DMS53 (cell line): ENCODE results near the gene MFSD6L.
"Not testable (repeated sequence)": the region's sequence is repeated elsewhere in the genome, so short reads cannot be mapped to it uniquely, and the experiment has no call there.

Source experiments
- DNase-seq: peaks from one replicate; lab custom pipeline; 2025; lab: John Stamatoyannopoulos, UW

MFSD6L gene

DNA sequence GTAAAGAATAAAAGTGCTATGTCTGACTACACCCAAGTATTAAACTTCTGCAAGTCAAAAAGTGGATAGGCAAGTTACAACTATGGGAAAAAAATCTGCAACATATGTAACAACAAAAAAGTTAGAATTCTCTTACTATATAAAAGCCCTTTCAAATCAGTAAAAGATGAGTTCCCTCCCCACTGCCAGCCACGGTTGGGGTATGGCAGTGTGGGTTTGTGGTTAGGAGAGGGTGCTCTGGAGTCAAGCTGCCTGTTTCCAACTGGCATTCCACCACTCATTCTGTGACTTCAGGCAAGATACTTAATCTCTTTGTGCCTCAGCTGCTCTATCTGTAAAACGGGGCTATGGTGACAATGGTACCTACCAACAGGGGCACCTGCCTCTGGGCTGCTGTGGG lies 26.6 kb upstream of the MFSD6L start:
- no peak for DNase-seq

GRCh38 chr17:8823279-8823678 lies 24.1 kb upstream of the MFSD6L start:
- DNase-seq, result no peak

DNA sequence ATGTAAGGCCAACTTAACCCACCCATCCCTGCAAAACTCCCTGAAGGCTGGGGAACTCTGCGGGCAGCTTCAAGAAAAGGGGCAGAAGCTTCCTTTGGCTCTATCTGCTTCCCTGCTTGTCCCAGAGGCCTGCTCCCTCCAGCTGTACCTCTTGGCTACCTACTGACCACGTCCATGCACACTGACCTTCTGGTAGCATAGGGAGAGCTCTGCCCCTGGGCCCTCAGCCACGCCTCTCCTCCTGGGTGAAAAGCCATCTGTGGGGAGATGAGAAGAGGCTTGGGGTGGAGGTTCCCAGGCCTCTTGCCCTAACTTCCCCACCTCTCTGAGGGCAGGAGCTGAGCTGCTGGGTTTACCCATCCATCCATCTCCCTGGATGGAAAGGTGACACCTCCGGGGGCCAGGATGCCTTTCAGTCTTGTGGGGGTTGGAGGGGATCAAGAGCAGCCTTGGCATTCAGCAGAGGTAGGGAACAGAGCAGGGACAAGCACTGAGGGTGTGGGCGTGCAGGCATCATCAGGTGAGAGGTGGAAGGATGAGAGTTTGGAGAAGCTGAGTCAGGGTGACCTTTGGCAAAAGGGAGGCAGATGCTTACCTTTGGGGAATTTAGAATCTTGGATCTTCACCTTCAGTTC lies 23.4 kb upstream of the MFSD6L start:
- DNase-seq, result no peak

DNA sequence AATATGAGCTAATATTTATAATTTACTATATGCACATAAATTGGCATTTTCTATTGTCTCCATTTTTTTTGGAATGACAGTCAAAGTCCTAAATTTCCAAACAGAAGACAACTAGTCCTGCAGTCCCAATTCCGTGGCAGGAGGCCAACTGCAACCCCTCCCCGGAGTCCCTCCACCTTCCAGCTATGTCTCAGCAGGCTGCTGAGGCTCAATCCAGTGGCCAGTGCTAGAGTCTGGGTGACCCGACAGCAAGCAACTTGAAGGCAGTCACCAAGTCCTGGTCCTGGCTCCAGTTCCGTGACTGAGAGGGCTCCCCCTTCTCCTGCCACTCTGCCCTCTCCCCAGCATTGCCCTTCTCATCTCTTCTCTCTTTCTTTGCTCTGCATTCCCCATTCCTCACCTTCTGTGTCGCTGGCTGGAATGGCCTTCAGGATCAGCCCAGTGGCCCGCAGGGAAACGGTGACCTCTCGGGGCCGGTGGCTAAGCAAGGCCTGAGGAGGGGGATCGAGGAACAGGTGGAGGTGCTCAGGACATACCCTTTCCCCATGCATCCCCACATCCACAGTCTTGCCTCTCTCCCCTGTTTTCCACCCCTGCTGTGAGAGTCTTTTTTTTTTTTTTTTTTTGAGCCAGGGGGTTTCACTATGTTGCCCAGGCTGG lies 22.4 kb upstream of the MFSD6L start:
- no peak for DNase-seq

DNA sequence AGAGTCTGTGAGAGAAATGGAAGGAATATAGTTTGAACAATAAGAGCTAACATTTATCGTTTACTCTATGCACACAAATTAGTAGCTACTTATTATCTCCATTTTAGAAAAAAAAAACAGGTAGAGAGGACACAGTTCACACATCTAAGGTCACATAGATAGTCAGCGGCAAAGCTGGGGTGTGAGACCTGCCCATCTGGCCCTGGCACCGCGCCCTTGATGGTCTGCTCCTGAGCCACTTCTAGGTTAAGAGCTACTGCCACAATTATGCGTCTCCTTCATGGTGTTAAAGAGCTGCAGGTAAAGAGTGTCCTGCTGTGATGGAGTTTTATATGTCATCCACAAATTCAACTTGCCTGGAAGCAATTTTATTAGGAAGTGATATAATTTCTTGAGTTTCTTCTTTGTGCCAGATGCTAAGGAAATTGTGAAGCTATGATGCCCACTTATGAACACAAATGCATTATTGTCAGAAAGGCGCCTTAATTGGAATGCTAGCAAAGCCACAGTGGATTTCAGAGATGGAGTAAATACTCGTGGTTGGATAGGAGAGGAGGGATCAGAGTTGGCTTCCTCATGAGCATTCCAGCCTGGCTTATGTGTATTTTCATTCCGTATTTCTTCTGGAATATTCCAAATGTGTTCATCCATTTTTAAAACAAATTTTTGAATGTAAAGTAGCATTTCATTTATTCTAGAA lies 21.3 kb upstream of the MFSD6L start:
- no peak for DNase-seq

GRCh38 chr17:8818654-8819330 lies 19.6 kb upstream of the MFSD6L start:
- no peak for DNase-seq

DNA sequence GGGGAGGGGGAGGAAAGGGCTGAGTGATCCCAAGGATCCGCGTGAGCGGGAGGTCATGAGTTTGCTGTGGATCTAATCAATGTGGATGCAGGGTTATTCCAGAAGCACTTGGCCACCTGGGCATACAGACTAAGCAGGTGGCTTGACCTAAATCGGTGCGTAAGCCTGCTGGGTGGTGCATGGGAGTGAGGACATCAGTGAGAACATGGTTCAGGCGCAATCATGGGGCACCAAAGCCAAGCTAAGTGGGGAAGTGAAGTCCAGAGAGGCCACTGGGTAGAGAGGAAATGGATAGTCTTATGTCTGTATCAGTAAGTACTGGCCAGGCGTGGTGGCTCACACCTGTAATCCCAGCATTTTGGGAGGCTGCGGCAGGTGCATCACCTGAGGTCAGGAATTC lies 18.9 kb upstream of the MFSD6L start:
- no peak for DNase-seq

- DNase-seq, result peak; percentile 36
These were observed 7.9 kb upstream of the MFSD6L start for GRCh38 chr17:8806926-8807550.

DNA sequence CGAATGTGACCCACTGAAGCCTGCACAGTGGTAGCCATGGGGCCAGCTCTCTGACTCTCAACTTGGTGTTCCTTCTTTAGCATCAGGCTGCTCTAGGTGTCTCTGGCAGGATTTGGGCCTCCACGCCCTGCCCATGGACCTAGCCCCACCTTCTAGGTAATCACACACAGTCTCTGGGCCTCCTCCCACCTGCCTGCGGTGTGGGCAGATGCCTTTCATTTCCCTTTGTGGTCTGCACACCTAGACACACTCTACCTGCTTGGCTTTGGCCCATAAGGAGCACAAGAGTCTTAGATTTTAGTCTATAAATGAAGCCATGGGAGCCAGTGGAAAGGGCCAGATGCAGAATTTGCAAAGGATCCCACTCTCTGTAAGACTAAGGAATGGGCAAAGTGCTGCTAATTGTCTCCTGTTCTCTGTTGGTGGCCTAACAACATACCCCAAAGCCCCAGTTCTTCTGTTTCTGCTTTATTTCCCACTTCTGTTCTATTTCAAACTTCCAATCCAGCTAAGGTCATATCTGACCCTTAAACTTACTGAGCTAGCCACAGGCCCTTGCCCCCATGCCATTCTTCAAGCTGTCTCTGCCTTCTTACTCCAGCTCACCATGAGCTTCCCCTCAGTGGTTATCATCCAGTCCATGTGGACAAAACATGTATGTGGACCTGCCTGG lies 7.2 kb upstream of the MFSD6L start:
- DNase-seq, result no peak

GRCh38 chr17:8805396-8805795 lies 6.2 kb upstream of the MFSD6L start:
- DNase-seq, result not testable (repeated sequence)

DNA sequence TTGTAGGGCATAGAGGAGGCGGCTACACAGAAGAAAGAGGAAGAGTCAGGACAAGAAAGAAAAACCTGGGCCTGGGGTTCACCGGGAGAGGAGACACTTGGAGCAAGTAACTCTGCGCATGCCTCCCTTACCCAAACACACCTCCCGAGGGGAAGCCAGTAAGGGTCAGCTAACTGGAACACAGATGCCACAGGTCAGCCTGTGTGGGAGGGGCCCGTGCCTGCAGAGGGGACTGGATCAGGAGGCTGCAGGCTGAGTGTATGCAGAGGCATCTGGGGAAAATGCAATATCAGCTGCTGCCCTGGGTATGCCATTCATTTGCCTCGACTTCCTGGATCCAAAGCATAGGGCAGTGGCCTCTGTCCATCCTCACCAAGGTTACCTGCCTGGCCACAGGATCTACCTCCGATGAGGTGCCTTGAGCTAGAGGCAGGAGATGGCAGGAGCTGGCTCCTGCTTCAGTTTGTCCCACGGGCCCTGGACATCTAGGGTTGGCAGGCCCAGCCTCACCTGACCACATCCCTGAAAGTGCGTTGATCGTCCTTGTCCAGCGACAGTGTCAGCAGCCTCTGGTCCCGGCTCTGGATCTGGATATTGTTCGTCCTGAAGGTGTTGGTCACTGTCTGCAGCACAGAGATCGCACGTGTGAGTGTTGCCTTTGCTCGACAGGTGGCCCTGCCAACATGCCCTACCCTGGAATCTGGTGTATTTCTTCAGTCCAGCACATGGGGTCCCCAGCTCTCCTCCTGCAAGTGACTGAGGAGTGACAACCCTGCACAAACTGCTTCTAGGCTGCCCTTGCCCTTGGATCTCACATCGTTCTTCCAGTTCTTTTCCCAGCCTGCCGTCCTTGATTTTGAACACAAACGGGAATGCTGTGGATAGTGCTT lies 4.6 kb upstream of the MFSD6L start:
- DNase-seq, result peak; percentile 13

- DNase-seq, result no peak
These were observed 2.1 kb upstream of the MFSD6L start for GRCh38 chr17:8801135-8801840.

DNA sequence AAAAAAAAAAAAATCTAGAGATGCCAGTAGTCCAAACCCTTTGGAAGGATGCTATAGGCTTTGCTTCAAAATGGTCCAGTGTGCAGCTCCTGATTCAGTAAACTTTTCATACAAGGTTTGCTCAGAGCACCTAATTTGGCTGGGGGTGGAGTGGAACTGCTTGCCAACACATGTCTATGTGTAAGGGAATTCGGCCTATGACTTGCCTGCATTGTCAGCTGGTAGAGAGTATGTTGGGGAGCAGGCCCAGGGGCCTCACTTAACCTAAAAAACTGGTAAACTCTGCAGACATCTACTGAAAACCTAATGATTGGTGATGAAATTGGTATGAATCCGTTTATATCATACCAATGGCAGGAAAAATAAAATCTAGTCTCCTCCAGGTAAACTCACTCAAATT lies 1.5 kb upstream of the MFSD6L start:
- no peak for DNase-seq

DNA sequence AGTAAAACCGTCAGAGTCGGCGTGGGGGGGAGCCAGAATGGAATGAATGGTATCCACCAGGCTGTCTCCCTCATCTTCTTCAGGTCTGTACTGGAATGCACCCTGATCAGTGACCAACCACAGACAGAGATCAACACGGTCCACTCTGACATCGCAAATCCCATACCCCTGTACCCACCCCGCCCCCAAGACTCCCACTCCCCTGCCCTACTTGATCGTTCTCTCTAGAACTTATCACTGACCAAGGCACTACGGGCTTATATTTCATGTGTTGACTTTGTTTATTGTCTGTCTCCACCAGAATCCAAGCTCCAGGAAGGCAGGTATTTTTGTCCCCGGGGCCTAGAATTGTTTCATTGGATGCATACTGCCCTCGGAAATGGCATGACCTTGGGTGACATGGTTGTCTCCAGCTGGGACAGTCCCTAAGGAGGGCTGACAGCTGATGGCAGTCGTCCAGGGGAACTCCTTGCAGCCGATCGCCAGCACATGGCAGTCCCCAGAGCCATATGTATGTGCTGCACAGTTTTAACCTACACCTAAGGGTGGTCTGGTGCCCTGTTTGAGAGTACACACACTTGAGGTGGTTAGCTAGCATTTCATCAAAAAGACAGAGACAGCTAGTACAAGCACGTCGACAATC lies 526 bp upstream of the MFSD6L start:
- no peak for DNase-seq

GRCh38 chr17:8798176-8798845 lies 854 bp downstream of the MFSD6L start:
- no peak for DNase-seq

- no peak for DNase-seq
These were observed 1.5 kb downstream of the MFSD6L start for GRCh38 chr17:8797621-8798175.

DNA sequence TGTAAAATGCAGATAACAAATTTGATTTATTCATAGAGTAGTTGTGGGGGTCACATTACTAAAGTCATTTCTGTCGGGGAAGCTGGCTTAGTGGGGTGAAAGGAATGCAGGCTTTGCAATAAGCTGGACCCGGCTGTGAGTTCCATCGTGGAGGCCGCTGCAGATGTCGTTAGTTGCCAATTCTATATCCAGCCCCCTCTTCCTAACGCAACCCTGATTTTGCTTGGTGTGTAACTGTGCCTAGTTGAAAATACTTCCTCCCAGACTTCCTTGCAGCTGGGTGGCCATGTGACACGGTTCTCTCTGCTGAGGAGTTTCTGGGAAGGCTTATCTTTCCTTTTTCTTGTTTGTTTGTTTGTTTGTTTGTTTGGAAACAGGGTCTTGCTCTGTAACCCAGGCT lies 4.5 kb downstream of the MFSD6L start:
- DNase-seq, result no peak

DNA sequence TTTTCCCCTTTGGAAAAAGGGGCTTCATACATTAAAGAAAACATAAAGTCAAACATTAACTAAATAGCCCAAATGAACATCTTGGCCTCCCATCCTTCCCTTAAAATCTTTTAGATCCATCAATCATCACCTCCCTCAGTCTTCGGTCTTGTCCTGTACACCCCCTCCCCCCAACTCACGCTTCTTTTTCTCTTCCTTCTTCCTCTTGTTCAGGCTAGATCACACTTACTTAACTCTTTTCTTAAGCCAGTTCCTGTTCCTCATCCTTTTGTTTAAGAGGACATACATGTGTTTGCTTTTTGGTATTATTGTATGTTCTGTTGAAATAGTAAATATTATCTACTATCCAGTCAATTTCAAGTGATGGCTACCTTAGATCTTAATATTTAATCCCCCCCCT lies 5.5 kb downstream of the MFSD6L start:
- DNase-seq, result no peak

GRCh38 chr17:8792646-8793045 lies 6.5 kb downstream of the MFSD6L start:
- no peak for DNase-seq
